ENCODE results near the gene PTEN.

DNA sequence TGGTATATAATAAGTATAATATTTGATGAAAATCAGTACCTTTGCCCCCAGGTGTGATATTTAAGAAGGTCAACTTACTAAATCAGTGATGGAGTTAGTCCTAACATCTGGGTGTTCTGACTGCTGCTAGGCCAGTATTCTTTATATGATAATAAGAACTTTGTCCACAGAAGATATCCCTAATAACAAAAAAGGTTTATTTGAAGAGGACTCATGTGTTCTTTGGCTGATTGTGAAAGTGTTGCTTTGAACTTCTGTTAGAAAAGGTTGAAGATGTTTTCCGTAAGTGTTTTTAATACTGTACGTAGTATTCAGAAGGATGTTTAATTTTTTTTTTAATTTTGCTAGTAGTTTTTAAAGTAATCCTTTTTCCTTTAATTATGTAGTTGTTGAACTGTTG, 10.2 kb downstream of the PTEN start:
- TF ChIP-seq, protein P1, sequence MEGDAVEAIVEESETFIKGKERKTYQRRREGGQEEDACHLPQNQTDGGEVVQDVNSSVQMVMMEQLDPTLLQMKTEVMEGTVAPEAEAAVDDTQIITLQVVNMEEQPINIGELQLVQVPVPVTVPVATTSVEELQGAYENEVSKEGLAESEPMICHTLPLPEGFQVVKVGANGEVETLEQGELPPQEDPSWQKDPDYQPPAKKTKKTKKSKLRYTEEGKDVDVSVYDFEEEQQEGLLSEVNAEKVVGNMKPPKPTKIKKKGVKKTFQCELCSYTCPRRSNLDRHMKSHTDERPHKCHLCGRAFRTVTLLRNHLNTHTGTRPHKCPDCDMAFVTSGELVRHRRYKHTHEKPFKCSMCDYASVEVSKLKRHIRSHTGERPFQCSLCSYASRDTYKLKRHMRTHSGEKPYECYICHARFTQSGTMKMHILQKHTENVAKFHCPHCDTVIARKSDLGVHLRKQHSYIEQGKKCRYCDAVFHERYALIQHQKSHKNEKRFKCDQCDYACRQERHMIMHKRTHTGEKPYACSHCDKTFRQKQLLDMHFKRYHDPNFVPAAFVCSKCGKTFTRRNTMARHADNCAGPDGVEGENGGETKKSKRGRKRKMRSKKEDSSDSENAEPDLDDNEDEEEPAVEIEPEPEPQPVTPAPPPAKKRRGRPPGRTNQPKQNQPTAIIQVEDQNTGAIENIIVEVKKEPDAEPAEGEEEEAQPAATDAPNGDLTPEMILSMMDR (conservative IDR thresholded peaks at IDR 0.05; ENCODE audit: low read depth, low read length), result no peak
- no peak for TF ChIP-seq EZH2 (IDR thresholded peaks at IDR 0.05; ENCODE audit: borderline replicate concordance, low read depth, low read length, poor library complexity, severe bottlenecking)

Data from A673 (cell line).